ENCODE measurements around the gene PANX2.

Gene PANX2

DNA sequence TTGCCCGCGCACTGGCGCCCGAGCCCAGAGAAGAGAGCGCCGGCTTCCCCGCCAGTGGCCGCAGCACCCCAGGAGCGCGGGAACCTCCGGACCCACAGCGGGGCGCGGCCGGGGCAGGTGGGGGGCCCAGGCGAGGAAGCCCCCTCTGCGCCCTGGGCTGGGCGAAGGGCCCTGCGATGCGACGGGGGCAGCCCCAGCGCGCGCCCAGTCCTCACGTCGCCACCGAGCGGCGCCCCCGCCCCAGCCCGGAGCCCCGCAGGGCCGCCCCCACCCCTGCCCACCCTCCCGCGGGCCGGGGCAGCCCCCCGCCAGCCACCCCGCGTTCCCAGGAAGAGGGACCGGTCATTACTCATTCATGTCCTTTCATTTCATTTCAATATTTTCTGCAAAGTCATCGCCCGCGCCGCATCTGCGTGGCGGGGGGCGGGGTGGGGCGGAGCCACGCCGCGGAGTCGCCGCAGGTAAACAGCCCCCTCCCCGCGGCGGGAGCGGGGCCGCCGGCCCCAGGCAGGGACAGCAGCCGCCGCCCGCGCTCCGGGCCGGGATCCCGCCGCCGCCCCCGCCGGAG lies 673 bp upstream of the PANX2 start:
- in situ Hi-C loops (cut with HindIII; ENCODE audit: low sequenced_read_pairs): no loop called here
- DNase-seq (ENCODE audit: low read depth): no peak
- TF ChIP-seq, protein P1, sequence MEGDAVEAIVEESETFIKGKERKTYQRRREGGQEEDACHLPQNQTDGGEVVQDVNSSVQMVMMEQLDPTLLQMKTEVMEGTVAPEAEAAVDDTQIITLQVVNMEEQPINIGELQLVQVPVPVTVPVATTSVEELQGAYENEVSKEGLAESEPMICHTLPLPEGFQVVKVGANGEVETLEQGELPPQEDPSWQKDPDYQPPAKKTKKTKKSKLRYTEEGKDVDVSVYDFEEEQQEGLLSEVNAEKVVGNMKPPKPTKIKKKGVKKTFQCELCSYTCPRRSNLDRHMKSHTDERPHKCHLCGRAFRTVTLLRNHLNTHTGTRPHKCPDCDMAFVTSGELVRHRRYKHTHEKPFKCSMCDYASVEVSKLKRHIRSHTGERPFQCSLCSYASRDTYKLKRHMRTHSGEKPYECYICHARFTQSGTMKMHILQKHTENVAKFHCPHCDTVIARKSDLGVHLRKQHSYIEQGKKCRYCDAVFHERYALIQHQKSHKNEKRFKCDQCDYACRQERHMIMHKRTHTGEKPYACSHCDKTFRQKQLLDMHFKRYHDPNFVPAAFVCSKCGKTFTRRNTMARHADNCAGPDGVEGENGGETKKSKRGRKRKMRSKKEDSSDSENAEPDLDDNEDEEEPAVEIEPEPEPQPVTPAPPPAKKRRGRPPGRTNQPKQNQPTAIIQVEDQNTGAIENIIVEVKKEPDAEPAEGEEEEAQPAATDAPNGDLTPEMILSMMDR (IDR thresholded peaks at IDR 0.05; ENCODE audit: low read depth, low read length, missing control alignments): no peak
- peak overlapping the region; percentile 29 for H3K4me3 ChIP-seq (ENCODE audit: low read depth, low read length)

DNA sequence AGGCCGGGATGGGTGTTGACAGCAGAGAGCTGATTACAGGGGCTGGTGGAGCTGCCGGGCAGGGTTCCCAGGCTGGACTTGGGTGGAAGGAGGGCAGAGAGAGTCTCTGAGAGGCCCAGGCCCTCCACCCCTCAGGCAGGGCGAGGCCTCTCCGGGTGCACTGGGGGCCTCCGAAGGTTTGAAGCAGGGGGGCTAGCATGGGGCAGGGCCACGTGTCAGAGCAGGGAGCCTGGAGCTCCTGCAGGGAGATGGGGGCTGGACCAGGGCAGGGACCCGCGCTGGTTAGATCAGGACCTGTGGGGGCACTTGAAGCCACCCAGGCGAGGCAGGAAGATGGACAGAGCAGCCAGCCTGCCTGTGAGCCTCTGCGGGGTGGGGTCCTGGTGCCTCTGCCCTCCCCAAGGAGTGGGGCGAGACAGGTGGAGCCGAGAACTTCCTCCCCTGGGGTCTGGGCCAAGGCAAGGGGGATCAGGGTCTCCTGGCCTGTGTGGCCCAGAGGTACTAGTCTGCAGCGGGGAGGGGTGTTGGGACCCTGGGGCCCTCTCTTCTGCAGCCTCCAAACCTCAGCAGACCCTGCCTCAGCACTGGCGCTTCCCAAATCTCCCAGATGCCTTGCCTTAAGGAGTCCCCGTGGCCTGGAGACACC lies 911 bp downstream of the PANX2 start:
- TF ChIP-seq, protein P1 (IDR thresholded peaks at IDR 0.05; ENCODE audit: low read depth, low read length, missing control alignments): no peak
- in situ Hi-C loops (cut with HindIII; ENCODE audit: low sequenced_read_pairs): no loop called here
- DNase-seq (ENCODE audit: low read depth): no peak
- no peak overlapping the region for H3K4me3 ChIP-seq (ENCODE audit: low read depth, low read length)

DNA sequence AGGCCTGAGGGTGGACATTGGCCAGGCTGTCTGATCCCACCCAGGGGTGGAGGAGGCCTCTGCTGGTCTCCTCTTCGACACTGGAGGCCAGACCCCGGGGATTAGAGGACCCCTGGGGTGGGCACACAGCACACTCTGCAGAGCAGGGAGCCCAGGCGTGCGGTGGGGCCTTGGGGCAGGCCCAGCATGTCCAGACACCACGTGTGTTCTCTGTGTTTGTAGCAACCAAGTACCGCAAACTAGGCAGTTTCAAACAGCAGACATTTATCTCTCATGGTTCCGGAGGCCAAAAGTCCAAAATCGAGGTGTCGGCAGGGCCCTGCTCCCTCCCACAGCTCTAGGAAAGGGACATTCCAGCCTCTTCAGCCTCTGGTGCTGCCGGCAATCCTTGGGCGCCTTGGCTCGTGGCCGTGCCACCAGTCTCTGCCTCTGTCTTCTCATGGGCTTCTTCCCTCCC lies 1.5 kb downstream of the PANX2 start:
- DNase-seq (ENCODE audit: low read depth): no peak
- in situ Hi-C loops (cut with HindIII; ENCODE audit: low sequenced_read_pairs): no loop called here
- H3K4me3 ChIP-seq (ENCODE audit: low read depth, low read length): no peak overlapping the region
- TF ChIP-seq, protein P1 (IDR thresholded peaks at IDR 0.05; ENCODE audit: low read depth, low read length, missing control alignments): no peak

DNA sequence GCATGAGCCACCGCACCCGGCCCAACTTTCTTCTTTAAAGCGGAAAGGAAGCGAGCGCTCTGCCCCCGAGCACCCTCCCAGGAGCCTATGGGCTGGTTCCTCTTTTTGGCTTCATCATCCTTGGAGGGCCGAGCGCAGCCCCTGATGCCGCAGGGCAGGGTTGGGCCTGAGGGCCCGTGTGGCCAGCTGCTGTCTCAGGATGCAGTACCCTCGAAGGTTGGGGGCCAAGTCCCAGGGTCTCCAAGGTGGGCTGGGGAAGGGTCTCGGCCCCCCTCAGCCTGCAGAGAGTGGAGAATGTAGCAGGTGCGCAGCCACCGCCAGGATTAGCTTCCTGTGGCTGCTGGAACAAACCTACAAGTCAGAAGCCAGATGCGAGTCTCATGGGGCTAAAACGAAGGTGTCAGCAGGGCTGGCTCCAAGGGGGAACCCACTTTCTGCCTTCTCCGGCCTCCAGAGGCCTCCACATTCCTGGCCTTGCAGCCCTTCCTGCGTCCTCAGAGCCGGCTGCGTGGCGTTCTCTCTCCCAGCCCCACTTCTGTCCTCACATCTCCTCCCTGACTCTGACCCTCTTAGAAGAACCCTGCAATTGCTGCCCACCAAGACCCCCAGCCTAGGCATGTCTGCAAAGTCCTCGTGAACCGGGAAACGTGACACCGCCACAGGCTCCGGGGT lies 2.9 kb downstream of the PANX2 start:
- DNase-seq (ENCODE audit: low read depth): no peak
- in situ Hi-C loops (cut with HindIII; ENCODE audit: low sequenced_read_pairs): no loop called here

DNA sequence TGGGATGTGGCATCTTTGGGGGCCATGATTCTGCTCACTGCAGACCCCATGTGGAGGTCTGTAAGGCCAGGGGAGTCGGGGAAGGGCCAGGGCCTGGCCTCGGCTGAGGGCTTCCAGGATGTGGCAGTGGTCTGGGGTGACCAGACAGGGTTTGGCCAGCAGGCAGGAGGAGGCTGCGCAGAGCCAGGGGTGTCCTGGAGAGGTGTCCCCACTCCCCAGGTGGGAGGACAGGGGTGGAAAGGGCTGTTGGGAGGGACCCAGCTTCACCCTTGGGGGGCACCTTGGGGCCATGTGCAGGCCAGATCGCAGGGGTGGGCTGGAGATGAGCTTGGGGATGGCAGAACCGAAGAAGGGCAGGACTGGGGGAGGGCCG lies 3.4 kb downstream of the PANX2 start:
- TF ChIP-seq, protein P1 (IDR thresholded peaks at IDR 0.05; ENCODE audit: low read depth, low read length, missing control alignments): no peak
- no peak for DNase-seq (ENCODE audit: low read depth)
- in situ Hi-C loops (cut with HindIII; ENCODE audit: low sequenced_read_pairs): no loop called here
- H3K4me3 ChIP-seq (ENCODE audit: low read depth, low read length): no peak overlapping the region

More for the DNA sequence above, 2.9 kb downstream of the PANX2 start:
- TF ChIP-seq, protein P1 (IDR thresholded peaks at IDR 0.05; ENCODE audit: low read depth, low read length, missing control alignments): no peak
- H3K4me3 ChIP-seq (ENCODE audit: low read depth, low read length): no peak overlapping the region

DNA sequence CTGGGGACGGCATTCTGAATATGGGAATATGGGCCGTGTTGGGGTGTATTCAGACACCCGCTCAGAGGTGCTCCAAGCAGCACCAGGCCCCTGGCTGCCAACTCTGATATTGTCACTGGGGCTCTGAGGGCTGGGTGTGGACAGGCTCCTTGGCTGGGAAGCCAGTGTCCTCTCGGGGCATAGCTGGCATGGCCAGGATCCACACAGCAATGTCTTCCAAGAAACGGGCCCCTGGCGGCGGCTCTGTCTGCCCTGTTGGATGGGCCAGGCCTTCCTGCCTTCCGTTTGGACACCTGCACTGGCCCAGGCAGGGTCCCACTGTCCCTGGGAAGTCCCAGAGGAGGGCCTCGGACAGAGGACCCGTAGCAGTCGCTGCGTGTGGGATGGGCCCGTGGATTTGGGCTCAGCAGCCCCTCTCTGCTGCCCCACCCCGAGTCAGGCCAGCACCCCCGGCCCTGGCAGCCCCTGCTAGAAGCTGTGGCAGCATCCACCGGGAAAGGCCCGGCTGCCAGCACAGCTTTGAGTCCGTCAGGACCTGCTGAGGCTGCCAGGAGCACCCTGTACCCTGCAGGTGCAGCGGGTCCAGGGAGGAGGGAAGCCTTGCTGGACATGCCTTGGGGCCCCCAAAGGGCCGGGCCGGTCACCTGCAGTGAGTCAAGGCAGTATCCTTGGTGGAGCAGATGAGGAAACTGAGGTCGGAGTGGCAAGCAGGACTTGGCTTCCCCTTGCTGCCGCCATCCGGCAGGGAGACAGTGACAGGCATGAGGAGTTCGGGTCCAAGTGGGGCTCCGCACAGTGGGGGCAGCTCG lies 4.1 kb downstream of the PANX2 start:
- TF ChIP-seq, protein P1 (IDR thresholded peaks at IDR 0.05; ENCODE audit: low read depth, low read length, missing control alignments): no peak
- no peak overlapping the region for H3K4me3 ChIP-seq (ENCODE audit: low read depth, low read length)
- in situ Hi-C loops (cut with HindIII; ENCODE audit: low sequenced_read_pairs): no loop called here
- no peak for DNase-seq (ENCODE audit: low read depth)

Data from astrocyte of the cerebellum (primary cell).